HG03575 (cell line): ENCODE results near the gene BZW2.
"Not testable (repeated sequence)": the region's sequence is repeated elsewhere in the genome, so short reads cannot be mapped to it uniquely, and the experiment has no call there.

Experiments used
- ATAC-seq: cut with Tn5 transposase; IDR thresholded peaks from one replicate; pipeline ENCODE4 v1.9.1; 2021; ENCODE audit not compliant: unreplicated experiment, insufficient number of reproducible peaks, low FRiP score; ENCODE audit errors: extremely low read depth

Gene BZW2

GRCh38 chr7:16644157-16644556, 1.8 kb upstream of the BZW2 start:
- no peak for ATAC-seq

- ATAC-seq = no peak
Observed at GRCh38 chr7:16644636-16645592, 1.1 kb upstream of the BZW2 start.

GRCh38 chr7:16646472-16647072, 591 bp downstream of the BZW2 start:
- ATAC-seq = no peak

GRCh38 chr7:16647435-16647960, 1.5 kb downstream of the BZW2 start:
- ATAC-seq = no peak

GRCh38 chr7:16648551-16648950, 2.6 kb downstream of the BZW2 start:
- ATAC-seq = no peak

GRCh38 chr7:16649196-16649595, 3.2 kb downstream of the BZW2 start:
- no peak for ATAC-seq

- no peak for ATAC-seq
Observed at GRCh38 chr7:16650266-16650665, 4.3 kb downstream of the BZW2 start.

- no peak for ATAC-seq
Observed at GRCh38 chr7:16651396-16652239, 5.6 kb downstream of the BZW2 start.

GRCh38 chr7:16652240-16652583, 6.2 kb downstream of the BZW2 start:
- ATAC-seq = no peak

GRCh38 chr7:16652888-16653287, 6.9 kb downstream of the BZW2 start:
- ATAC-seq = no peak

- ATAC-seq = no peak
Observed at GRCh38 chr7:16655394-16655793, 9.4 kb downstream of the BZW2 start.

GRCh38 chr7:16656141-16656540, 10.2 kb downstream of the BZW2 start:
- no peak for ATAC-seq

- ATAC-seq = no peak
Observed at GRCh38 chr7:16657656-16658279, 11.8 kb downstream of the BZW2 start.

GRCh38 chr7:16659854-16660497, 14.0 kb downstream of the BZW2 start:
- not testable (repeated sequence) for ATAC-seq

- ATAC-seq = no peak
Observed at GRCh38 chr7:16660702-16661464, 14.9 kb downstream of the BZW2 start.

- ATAC-seq = no peak
Observed at GRCh38 chr7:16661924-16662323, 15.9 kb downstream of the BZW2 start.

- ATAC-seq = no peak
Observed at GRCh38 chr7:16667355-16667754, 21.4 kb downstream of the BZW2 start.
